Measurements from ENCODE around the gene NPIPB9.
"Not testable (repeated sequence)": the region's sequence is repeated elsewhere in the genome, so short reads cannot be mapped to it uniquely, and the experiment has no call there.

NPIPB9 gene

GRCh38 chr16:28751487-28751886, at the start of gene NPIPB9:
Gene NPIPB9 (plus strand): TSS chr16:28751787.
- not testable (repeated sequence) for DNase-seq

GRCh38 chr16:28704246-28704645, 47.3 kb upstream of the NPIPB9 start:
- DNase-seq, result not testable (repeated sequence)

GRCh38 chr16:28711220-28712083, 40.1 kb upstream of the NPIPB9 start, which contains the start of gene EIF3C:
Gene EIF3C (plus strand): TSS chr16:28711464. CDS start chr16:28711687, 223 bp downstream.
- not testable (repeated sequence) for DNase-seq

GRCh38 chr16:28722852-28723650, 28.5 kb upstream of the NPIPB9 start:
- DNase-seq, result not testable (repeated sequence)

- DNase-seq, result not testable (repeated sequence)
Measured at GRCh38 chr16:28731253-28731652, 20.3 kb upstream of the NPIPB9 start.

- DNase-seq, result not testable (repeated sequence)
Measured at GRCh38 chr16:28732455-28733124, 19.0 kb upstream of the NPIPB9 start.

- DNase-seq, result not testable (repeated sequence)
Measured at GRCh38 chr16:28739787-28740186, 11.8 kb upstream of the NPIPB9 start.

GRCh38 chr16:28740631-28741030, 11.0 kb upstream of the NPIPB9 start:
- not testable (repeated sequence) for DNase-seq

- not testable (repeated sequence) for DNase-seq
Measured at GRCh38 chr16:28741295-28741694, 10.3 kb upstream of the NPIPB9 start.

- DNase-seq, result not testable (repeated sequence)
Measured at GRCh38 chr16:28746618-28747350, 4.8 kb upstream of the NPIPB9 start.

GRCh38 chr16:28749997-28750465, 1.6 kb upstream of the NPIPB9 start:
- not testable (repeated sequence) for DNase-seq

GRCh38 chr16:28750469-28751067, 1.0 kb upstream of the NPIPB9 start:
- DNase-seq, result not testable (repeated sequence)

GRCh38 chr16:28781697-28782096, 30.1 kb downstream of the NPIPB9 start:
- not testable (repeated sequence) for DNase-seq

GRCh38 chr16:28782357-28782756, 30.8 kb downstream of the NPIPB9 start:
- DNase-seq, result not testable (repeated sequence)

GRCh38 chr16:28802235-28803019, 50.8 kb downstream of the NPIPB9 start:
- peak; percentile 10 to 75 (median 60) for DNase-seq

GRCh38 chr16:28807445-28808120, 56.0 kb downstream of the NPIPB9 start:
- not testable (repeated sequence) for DNase-seq

GRCh38 chr16:28820016-28820415, 68.4 kb downstream of the NPIPB9 start:
- DNase-seq, result no peak

- not testable (repeated sequence) for DNase-seq
Measured at GRCh38 chr16:28820546-28820945, 69.0 kb downstream of the NPIPB9 start.

GRCh38 chr16:28821874-28822519, 70.4 kb downstream of the NPIPB9 start:
- DNase-seq, result no peak
